ENCODE results near the gene ZC3H4. TPM values are rescaled to one million over a fixed set of nuclear protein-coding genes. Genes with fewer than 3 reads are reported as not detected.
"Not testable (repeated sequence)": the region's sequence is repeated elsewhere in the genome, so short reads cannot be mapped to it uniquely, and the experiment has no call there.

ZC3H4 gene
- total RNA-seq, 6 experiments from 2014 or later: 43.9 to 66.1 (median 55.2) TPM

- H3K4me3 Mint-ChIP-seq: no peak overlapping the region
Measured at GRCh38 chr19:47143322-47144073, 29.9 kb upstream of the ZC3H4 start.

GRCh38 chr19:47142779-47143178 lies 29.2 kb upstream of the ZC3H4 start:
- no peaks in the 10 kb centered on the region; the same call in 1 of the 2 replicates for H3K27me3 Mint-ChIP-seq (ENCODE audit: insufficient read depth)
- no peak for TF ChIP-seq CTCF (IDR thresholded peaks at IDR 0.05)
- H3K27ac Mint-ChIP-seq: peak overlapping the region; percentile 75; the same call in 1 of the 2 replicates
- peaks cover 33% of the 10 kb centered on the region for H3K4me1 Mint-ChIP-seq (ENCODE audit: low read depth)
- peak overlapping the region; percentile 41; the same call in 1 of the 2 replicates for H3K4me3 Mint-ChIP-seq
- H3K9me3 Mint-ChIP-seq: no peaks in the 10 kb centered on the region
- peak; percentile 55 for DNase-seq
- peaks cover 42% of the 10 kb centered on the region for H3K36me3 Mint-ChIP-seq (ENCODE audit: low read depth)

More at GRCh38 chr19:47143322-47144073, 29.9 kb upstream of the ZC3H4 start:
- Mint-ChIP-seq H3K36me3 (ENCODE audit: low read depth) (peaks cover 42% of the 10 kb centered on the region), H3K27ac (peak overlapping the region; percentile 9; the same call in 1 of the 2 replicates), H3K4me1 (ENCODE audit: low read depth) (peaks cover 30% of the 10 kb centered on the region), H3K27me3 (ENCODE audit: insufficient read depth) (no peaks in the 10 kb centered on the region; the same call in 1 of the 2 replicates), H3K9me3 (no peaks in the 10 kb centered on the region)
- no peak for DNase-seq
- no peak for TF ChIP-seq CTCF (IDR thresholded peaks at IDR 0.05)

GRCh38 chr19:47141695-47142094 lies 28.1 kb upstream of the ZC3H4 start:
- Mint-ChIP-seq H3K9me3 (no peaks in the 10 kb centered on the region), H3K27ac (peak overlapping the region; percentile 65), H3K4me3 (peak overlapping the region; percentile 47; the same call in 1 of the 2 replicates), H3K36me3 (ENCODE audit: low read depth) (peaks cover 37% of the 10 kb centered on the region), H3K4me1 (ENCODE audit: low read depth) (peaks cover 33% of the 10 kb centered on the region), H3K27me3 (ENCODE audit: insufficient read depth) (no peaks in the 10 kb centered on the region; the same call in 1 of the 2 replicates)
- no peak for TF ChIP-seq CTCF (IDR thresholded peaks at IDR 0.05)
- DNase-seq: no peak

GRCh38 chr19:47141252-47141651 lies 27.7 kb upstream of the ZC3H4 start:
- not testable (repeated sequence) for H3K27me3 Mint-ChIP-seq (ENCODE audit: insufficient read depth); H3K9me3 Mint-ChIP-seq
- Mint-ChIP-seq H3K36me3 (ENCODE audit: low read depth) (peaks cover 33% of the 10 kb centered on the region), H3K4me3 (peak overlapping the region; percentile 47), H3K4me1 (ENCODE audit: low read depth) (peaks cover 33% of the 10 kb centered on the region), H3K27ac (peak overlapping the region; percentile 65)
- DNase-seq: peak; percentile 66

GRCh38 chr19:47135156-47135555 lies 21.6 kb upstream of the ZC3H4 start:
- Mint-ChIP-seq H3K36me3 (ENCODE audit: low read depth) (peaks cover 41% of the 10 kb centered on the region), H3K27ac (peak overlapping the region; percentile 75)
- DNase-seq: no peak

More at GRCh38 chr19:47135156-47135555, 21.6 kb upstream of the ZC3H4 start:
- Mint-ChIP-seq H3K4me3 (peak overlapping the region; percentile 43), H3K9me3 (peaks cover 4% of the 10 kb centered on the region), H3K27me3 (ENCODE audit: insufficient read depth) (peaks cover 5% of the 10 kb centered on the region), H3K4me1 (ENCODE audit: low read depth) (peaks cover 49% of the 10 kb centered on the region)
- no peak for TF ChIP-seq CTCF (IDR thresholded peaks at IDR 0.05)

Data from HFFc6 (cell line).